Esophagus mucosa (tissue), 1 donor: ENCODE results near the gene KRTAP10-1. TPM values are rescaled to one million over a fixed set of nuclear protein-coding genes. Genes with fewer than 3 reads are reported as not detected.
"Not testable (repeated sequence)": the region's sequence is repeated elsewhere in the genome, so short reads cannot be mapped to it uniquely, and the experiment has no call there.

ENCODE experiments used
- ATAC-seq: fragments of 200-7000 bp; cut with Tn5 transposase; one replicate; pipeline ENCODE4 v1.9.1; 2020
- total RNA-seq: library from RNA; stranded (reverse); gene quantifications from one replicate; pipeline ENCODE4 v1.2.4, GENCODE V29; 2023
- donor health status: DM: yes; HTN: yes; CAD: no.

KRTAP10-1 gene
- not detected for total RNA-seq

GRCh38 chr21:44539991-44540666 is at the start of gene KRTAP10-1:
TSS of gene KRTAP10-1 (minus strand) at chr21:44540195. CDS start at chr21:44540150, 45 bp downstream.
- no peak for ATAC-seq

GRCh38 chr21:44589094-44589493 is 49.1 kb upstream of the KRTAP10-1 start:
- no peak for ATAC-seq

- no peak for ATAC-seq
Observed at GRCh38 chr21:44585892-44586291, 45.9 kb upstream of the KRTAP10-1 start.

GRCh38 chr21:44583800-44584147 is 43.8 kb upstream of the KRTAP10-1 start:
- ATAC-seq = no peak

GRCh38 chr21:44583089-44583799 is 43.2 kb upstream of the KRTAP10-1 start:
- ATAC-seq = no peak

- ATAC-seq = no peak
Observed at GRCh38 chr21:44582055-44582454, 42.1 kb upstream of the KRTAP10-1 start.

- no peak for ATAC-seq
Observed at GRCh38 chr21:44581158-44581557, 41.2 kb upstream of the KRTAP10-1 start.

GRCh38 chr21:44580231-44580821 is 40.3 kb upstream of the KRTAP10-1 start, which contains the start of gene KRTAP10-5:
TSS of gene KRTAP10-5 (minus strand) at chr21:44580604. CDS start at chr21:44580578, 26 bp downstream.
- ATAC-seq = not testable (repeated sequence)

GRCh38 chr21:44579833-44580144 is 39.8 kb upstream of the KRTAP10-1 start:
- no peak for ATAC-seq

- ATAC-seq = no peak
Observed at GRCh38 chr21:44579056-44579832, 39.2 kb upstream of the KRTAP10-1 start.

GRCh38 chr21:44578371-44579055 is 38.5 kb upstream of the KRTAP10-1 start:
- ATAC-seq = no peak

GRCh38 chr21:44576025-44576420 is 36.0 kb upstream of the KRTAP10-1 start:
- no peak for ATAC-seq

- ATAC-seq = no peak
Observed at GRCh38 chr21:44575307-44576024, 35.5 kb upstream of the KRTAP10-1 start.

- peak; percentile 38 for ATAC-seq
Observed at GRCh38 chr21:44574457-44575306, 34.7 kb upstream of the KRTAP10-1 start.

GRCh38 chr21:44573630-44574456 is 33.8 kb upstream of the KRTAP10-1 start, which contains the start of gene KRTAP10-4:
TSS of gene KRTAP10-4 (plus strand) at chr21:44573729. CDS start at chr21:44573759, 30 bp downstream.
- ATAC-seq = peak; percentile 25

- ATAC-seq = no peak
Observed at GRCh38 chr21:44572959-44573583, 33.1 kb upstream of the KRTAP10-1 start.

- ATAC-seq = no peak
Observed at GRCh38 chr21:44571844-44572782, 32.1 kb upstream of the KRTAP10-1 start.

GRCh38 chr21:44571296-44571695 is 31.3 kb upstream of the KRTAP10-1 start:
- ATAC-seq = no peak
